Measurements from ENCODE around the gene FBXL7. TPM values are rescaled to one million over a fixed set of nuclear protein-coding genes. Genes with fewer than 3 reads are reported as not detected.

The FBXL7 gene
- total and polyA plus RNA-seq, 2 of the 8 experiments (the other 6 are each of a cell fraction or from before 2014, with no cell fraction given), result 17.7 to 17.8 TPM

GRCh38 chr5:15679161-15679560, 179.2 kb downstream of the FBXL7 start (continued):
- TF ChIP-seq ZNF274 (IDR thresholded peaks at IDR 0.05; ENCODE audit: borderline replicate concordance, extremely low read depth, low read length), result no peak
- no peak for TF ChIP-seq CTBP2 (IDR thresholded peaks at IDR 0.05; ENCODE audit: borderline replicate concordance, insufficient read depth, insufficient read length, low read length)

Measured in H1 (cell line).